Right ventricle myocardium superior (tissue), 1 donor: ENCODE measurements around the gene RASIP1. TPM values are rescaled to one million over a fixed set of nuclear protein-coding genes. Genes with fewer than 3 reads are reported as not detected.
"Not testable (repeated sequence)": the region's sequence is repeated elsewhere in the genome, so short reads cannot be mapped to it uniquely, and the experiment has no call there.

Source experiments
- ATAC-seq: fragments of 200-7000 bp; cut with Tn5 transposase; one replicate; pipeline ENCODE4 v1.9.1; 2020; ENCODE audit warnings: mild to moderate bottlenecking; ENCODE audit not compliant: poor library complexity
- DNase-seq: peaks from one replicate; pipeline ENCODE4 v3.0.0-alpha.2; 2020
- intact Hi-C: fragments of 100-400 bp; cut with DNase I; formaldehyde crosslinking; loops from one replicate; pipeline ENCODE4 v1.11.2; 2022
- total RNA-seq: library from RNA; stranded (reverse); fragmentation: NEBNext Ultra II Directional; extraction: Animal tissue kit (Norgen Biotek cat#: 25700); gene quantifications from one replicate; pipeline ENCODE4 v1.2.1, GENCODE V29; 2021
- donor health status: DM: no; HTN: yes; CAD: no; lungs with severe emphysema.

The RASIP1 gene
- total RNA-seq, 1 donor from 2014 or later = 15.1 TPM

DNA sequence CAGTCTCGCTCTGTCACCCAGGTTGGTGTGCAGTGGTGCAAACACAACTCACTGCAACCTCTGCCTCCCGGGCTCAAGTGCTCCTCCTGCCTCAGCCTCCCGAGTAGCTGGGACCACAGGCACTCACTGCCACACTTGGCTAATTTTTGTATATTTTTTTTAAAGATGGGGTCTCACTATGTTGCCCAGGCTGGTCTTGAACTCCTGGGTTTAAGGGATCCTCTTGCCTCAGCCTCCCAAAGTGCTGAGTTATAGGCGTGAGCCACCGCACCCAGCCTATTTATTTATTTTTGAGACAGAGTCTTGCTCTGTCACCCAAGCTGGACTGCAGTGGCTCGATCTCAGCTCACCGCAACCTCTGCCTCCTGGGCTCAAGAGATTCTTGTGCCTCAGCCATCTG is 53.8 kb downstream of the RASIP1 start:
- intact Hi-C loops, ATAC-seq, DNase-seq: not testable (repeated sequence)

DNA sequence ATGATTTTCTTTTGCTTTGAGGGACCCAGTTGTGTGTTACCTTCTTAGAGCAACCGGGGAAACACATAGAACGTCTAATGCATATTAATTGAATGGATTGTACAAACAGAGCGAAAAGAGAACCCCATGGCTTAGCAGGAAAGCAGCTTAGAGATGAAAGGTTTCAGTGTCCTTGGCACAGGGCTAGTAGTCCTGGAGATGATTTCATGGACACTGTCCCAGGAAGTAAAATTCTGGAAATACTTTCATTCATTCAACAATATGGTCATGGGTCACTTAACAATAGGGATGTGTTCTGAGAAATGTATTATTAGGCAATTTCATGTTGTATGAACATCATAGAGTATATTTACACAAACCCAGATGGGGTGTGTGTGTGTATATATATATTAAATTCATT is 54.3 kb downstream of the RASIP1 start:
- intact Hi-C loops = no loop called here

DNA sequence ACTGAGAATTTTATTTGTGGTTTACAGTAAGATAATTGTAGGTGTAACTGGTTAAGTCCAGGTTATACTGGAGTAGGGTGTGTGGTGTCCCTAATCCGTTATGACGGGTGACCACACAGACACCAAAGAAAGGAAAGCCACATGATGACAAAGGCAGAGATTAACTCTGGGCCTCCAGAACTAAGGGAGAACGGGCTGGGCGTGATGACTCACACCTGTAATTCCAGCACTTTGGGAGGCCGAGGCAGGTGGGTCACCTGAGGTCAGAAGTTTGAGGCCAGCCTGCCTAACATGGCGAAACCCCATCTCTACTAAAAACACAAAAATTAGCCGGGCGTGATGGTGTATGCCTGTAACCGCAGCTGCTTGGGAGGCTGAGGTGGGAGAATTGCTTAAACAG is 54.8 kb downstream of the RASIP1 start:
- intact Hi-C loops = no loop called here
- DNase-seq = no peak
- ATAC-seq = no peak

More for the DNA sequence above, 54.3 kb downstream of the RASIP1 start:
- no peak for ATAC-seq
- no peak for DNase-seq

DNA sequence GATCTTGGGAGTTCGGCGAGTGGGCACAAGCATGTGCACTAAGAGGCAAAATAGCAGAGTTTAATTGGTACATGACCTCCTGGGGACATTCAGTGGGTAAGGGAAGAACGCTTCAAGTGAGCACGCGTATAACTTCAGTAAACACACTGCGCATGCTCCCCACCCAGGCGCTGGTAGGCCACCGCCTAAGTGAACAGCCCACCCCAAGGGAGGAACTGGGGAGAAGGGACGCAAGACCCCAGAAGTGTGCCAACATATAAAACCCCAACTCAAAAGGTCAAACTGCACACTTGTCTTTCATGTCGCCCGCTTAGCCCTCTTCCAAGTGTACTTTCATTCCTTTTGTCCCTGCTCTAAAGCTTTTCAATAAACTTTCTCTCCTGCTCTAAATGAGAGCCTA is 57.1 kb downstream of the RASIP1 start:
- peak; percentile 84 for ATAC-seq
- intact Hi-C loops = no loop called here
- DNase-seq = peak; percentile 83

DNA sequence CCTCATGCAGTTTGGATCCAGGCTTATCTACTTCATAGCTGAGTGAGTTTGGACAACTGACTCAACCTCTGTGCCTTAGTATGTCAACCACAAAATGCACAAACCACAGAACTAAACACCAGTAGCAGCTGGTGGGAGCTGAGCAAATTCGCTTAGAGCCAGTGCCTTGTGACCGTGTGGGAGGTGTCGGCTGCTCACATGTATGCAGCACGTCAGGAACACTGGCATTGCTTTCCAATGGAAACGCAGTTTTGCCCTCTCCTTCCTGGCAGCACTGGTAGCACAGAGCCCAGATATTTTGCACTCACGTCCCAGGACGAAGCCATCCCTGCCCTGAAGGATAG is 59.3 kb downstream of the RASIP1 start:
- ATAC-seq = no peak
- no peak for DNase-seq
- intact Hi-C loops = no loop called here

DNA sequence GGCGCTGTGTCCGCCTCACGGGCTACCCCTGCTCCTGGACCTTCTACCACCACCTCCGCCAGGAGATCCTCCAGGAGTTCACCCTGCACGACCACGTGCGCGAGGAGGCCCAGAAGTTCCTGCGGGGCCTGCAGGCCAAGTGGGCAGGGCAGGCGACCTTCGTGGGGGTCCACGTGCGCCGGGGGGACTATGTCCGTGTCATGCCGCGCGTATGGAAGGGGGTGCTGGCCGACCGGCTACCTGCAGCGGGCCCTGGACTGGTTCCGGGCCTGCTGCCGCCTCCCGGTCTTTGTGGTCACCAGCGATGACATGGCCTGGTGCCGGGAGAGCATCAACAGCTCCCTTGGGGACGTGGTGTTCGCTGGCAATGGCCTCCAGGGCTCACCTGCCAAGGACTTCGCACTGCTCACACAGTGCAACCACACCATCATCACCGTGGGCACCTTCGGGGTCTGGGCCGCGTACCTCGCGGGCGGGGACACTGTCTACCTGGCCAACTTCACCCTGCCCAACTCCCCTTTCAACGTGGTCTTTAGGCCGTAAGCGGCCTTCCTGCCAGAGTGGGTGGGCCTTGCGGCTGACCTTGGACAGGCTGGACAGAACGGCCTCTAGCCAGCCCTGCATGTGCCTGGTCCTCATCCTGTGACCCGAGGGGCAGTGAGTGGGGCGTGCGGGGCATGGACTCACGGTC is 59.8 kb downstream of the RASIP1 start:
- DNase-seq = no peak
- intact Hi-C loops = no loop called here
- ATAC-seq = no peak

DNA sequence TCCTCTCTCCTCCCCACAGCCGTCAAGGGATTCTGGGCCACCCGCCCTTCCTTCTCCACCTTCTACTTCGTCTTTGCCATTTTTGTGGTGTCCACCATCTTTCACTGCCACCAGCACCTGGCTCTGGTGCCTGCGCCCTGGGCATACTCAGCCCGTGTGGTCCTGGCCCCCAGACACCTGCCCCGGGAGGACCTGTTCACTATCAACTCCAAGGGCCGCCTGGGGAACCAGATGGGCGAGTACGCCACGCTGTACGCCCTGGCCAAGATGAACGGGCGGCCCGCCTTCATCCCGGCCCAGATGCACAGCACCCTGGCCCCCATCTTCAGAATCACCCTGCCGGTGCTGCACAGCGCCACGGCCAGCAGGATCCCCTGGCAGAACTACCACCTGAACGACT is 60.4 kb downstream of the RASIP1 start:
- intact Hi-C loops, ATAC-seq, DNase-seq: not testable (repeated sequence)

DNA sequence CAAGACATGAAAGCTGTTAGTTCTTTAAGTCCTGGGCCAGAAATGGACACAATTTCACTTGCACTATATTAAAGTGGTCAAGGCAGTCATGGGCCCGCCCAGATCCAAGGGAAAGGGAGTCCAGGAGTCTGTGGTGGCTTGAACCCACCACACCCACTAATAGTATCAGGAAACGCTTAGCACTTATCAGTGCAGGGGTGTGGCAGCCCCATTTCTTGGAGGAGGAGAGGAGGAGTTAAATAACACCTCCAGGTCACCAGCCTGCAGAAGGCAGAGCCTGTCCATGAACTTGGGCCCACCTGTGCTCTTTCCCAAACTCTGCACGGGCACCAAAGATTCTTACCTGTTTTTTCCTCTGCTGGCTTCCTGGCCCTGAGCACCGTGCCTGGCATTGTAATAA is 62.2 kb downstream of the RASIP1 start:
- DNase-seq (no peak), ATAC-seq (no peak)
- intact Hi-C loops = loop anchor here (5.0 to 10.0 kb wide), 2 partner anchors 59 to 107 kb away; no protein-coding TSS in a partner anchor

DNA sequence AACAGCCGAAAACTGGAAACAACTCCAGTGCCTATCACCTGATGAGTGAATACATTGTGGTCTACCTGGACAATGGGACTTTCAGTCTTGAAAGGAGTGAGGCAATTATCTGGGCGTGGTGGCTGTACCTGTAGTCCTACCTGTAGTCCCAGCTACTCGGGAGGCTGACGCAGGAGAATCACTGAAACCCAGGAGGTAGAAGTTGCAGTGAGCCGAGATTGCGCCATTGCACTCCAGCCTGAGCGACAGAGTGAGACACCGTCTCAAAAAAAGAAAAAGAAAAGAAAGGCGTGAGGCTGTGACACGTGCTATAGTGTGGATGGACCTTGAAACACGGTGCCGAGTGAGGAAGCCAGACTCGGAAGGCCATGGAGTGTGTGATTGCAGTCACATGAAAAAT is 63.5 kb downstream of the RASIP1 start:
- intact Hi-C loops = loop anchor here (5.0 to 10.0 kb wide), 2 partner anchors 60 to 108 kb away; no protein-coding TSS in a partner anchor
- DNase-seq (no peak), ATAC-seq (no peak)

DNA sequence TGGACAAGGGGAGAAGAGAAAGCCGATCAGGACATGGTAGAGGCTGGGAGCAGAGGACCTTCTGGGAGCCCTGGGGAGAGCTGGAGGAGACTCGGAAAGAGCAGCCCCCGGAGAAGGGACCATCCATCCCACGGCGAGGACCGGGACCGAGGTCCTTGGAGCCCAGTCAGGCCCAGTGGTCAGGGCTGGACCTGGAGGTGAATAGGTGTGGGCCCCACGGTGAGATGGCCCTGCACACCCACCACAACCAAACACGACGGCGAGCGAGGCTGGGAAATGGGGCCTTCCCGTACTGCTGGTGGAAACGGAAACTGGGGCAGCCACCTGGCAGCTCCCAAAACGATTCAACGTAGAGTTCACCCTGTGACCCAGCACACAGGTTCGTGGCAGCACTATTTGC is 63.9 kb downstream of the RASIP1 start:
- DNase-seq (no peak), ATAC-seq (no peak)
- intact Hi-C loops = loop anchor here (5.0 to 10.0 kb wide), 2 partner anchors 61 to 108 kb away; no protein-coding TSS in a partner anchor

DNA sequence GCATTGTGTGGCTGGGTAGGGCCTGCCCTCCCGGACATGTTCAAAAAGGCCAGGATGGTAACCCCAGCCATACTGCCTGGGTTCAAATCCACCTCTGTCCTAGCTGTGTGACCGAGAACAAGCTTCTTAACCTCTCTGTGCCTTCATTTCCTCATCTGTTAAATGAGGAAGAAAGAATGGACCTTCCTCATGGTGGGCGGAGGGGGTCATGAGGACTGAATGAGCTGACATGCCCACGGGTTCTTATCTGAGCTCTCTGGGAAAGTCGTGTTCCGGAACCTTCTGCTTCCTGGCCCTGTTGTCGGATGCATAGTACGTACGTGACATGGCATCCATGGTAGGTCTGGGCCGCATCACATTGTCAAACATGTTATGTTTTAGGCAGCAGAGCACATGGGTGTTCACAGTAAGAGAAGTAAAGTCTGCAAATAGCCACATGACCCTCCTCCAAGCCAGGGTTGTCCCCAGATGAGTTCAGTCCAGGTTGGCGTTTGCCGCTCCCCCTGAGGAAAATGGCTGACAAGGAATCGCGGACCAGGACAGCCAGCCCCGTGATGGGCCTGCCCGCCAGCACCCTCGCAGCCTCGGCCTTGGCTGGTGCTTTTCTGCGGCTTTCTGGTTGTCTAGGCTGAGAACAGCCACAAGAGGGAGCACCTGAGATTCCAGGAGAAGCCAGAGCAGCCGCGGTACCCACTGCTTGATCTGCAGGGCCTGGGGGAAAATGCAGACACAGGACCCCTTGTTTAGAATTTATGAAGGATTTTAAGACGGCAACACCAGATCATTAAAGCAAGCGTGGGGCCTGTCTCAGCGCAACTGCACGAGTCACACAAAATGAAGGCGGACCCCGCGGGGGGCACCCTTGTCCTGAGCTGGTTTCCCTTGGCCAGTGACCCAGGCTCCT is 65.2 kb downstream of the RASIP1 start:
- ATAC-seq (peak; percentile 88), DNase-seq (peak; percentile 82)
- intact Hi-C loops = loop anchor here (5.0 to 10.0 kb wide), 2 partner anchors 62 to 110 kb away; no protein-coding TSS in a partner anchor

DNA sequence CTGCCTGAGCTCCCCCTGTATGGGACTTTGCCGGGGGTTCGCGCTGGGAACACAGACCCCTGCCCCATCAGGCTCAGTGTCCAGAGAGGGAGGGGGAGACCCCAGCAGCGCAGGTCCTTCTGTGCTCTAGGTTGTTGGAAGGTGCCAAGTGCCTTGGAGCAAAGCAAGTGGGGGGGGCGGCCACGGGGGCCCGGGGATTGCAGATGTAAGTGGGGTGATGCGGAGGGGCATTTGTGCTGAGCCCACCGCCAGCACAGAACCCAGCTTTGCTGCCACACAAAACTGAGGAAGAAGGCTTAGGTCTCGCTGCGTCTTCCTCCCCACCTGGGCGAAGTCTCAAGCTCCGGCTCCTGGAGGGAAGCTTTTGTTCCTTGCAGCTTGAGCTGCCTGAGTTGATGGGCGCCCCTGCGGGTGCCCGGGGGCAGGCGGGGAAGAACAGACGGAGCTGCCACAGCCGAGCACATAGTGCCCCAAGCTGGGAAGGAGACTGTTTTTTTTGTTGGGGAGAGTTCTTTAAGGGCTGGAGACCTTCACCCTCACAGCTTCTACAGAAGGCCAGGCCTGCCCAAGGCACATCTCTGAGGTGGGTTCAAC is 66.1 kb downstream of the RASIP1 start:
- intact Hi-C loops = loop anchor here (10.0 kb wide), 1 partner anchor 110 kb away; no protein-coding TSS in a partner anchor
- no peak for DNase-seq
- ATAC-seq = no peak

DNA sequence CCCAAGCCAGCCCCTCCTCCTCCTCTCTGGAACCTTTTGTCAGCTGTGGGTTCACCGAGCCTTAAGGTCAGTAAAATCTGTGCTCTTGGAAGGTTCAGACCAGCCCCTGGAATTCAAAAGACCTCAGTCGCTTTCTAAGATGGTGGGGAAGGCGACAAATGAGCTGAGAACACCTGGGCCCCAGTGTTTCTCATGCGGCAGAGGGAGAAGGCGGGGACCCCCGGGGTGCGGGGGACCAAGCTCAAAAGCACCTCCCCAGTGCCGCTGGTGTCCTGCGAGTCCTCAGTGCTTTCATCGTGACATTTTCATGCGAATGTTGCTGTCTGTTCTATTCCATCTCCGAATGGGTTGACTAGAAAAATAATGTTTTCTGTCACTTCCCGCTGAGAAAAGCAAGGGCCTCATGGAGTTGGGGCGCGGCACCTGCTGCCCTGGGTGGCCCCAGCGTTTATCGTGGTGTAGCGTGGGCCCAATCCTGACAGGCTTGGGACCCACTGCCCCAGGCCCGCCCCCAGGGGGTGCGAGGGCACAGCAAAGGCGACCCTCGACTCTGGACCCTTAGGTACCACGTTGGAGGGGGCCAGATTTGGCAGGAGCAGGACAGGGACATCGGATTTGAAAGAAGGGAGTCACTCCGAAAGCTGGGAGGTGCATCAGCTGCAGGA is 66.8 kb downstream of the RASIP1 start:
- intact Hi-C loops = loop anchor here (10.0 kb wide), 1 partner anchor 111 kb away; no protein-coding TSS in a partner anchor
- no peak for DNase-seq
- ATAC-seq = no peak

DNA sequence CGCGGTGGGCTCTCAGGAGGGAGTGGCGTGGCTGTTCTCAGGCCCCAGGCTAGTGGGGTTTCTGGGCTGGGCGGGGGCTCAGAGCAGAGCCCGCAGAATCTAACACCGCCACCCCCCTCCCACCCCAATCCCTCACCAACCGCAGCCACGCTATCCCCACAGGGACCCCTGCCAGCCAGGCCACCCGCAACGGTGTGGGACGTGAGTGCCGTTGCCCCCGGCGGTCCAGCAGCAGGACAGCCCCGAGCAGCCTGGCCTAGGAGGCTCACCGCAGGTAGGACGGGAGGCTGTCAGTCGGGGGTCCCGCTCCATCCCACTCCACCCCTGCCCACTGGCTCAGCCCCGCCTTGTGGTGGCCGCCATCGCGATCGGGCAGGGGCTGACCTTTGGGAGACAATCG is 67.4 kb downstream of the RASIP1 start, which contains the start of gene NTN5:
NTN5 (minus strand) TSS at position 24 of the 400 bp plus-strand sequence. CDS start 2,031 bp downstream, outside the sequence.
- DNase-seq (no peak), ATAC-seq (no peak)
- intact Hi-C loops = loop anchor here (10.0 kb wide), 1 partner anchor 112 kb away; no protein-coding TSS in a partner anchor

DNA sequence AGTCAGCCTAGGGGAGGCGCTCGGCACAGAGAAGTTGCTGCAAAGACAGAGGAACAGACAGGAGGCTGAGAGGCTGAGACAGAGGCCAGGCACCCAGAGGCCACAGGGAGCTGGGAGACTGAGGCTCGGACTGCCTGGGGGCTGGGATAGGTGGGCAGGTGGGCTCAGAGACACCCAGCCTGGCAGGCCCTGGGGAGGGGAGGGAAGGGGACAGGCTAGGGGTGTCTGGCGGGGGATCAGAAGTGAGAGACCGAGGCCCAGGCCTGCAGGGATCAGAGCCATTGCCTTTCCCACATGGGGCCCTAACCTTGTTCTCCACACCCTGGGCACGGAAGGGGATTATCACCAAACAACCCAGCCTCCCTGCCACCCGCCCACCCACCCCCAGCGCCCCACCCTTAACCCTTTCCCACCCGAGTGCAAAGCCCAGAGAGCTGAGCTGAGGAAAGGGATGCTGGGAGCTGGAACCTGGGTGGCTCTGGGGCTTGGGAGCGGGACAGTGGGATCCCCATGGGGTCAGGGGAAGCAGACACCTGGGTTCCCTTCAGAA is 68.9 kb downstream of the RASIP1 start:
- ATAC-seq = no peak
- intact Hi-C loops = loop anchor here (10.0 kb wide), 1 partner anchor 113 kb away; no protein-coding TSS in a partner anchor
- DNase-seq = no peak

DNA sequence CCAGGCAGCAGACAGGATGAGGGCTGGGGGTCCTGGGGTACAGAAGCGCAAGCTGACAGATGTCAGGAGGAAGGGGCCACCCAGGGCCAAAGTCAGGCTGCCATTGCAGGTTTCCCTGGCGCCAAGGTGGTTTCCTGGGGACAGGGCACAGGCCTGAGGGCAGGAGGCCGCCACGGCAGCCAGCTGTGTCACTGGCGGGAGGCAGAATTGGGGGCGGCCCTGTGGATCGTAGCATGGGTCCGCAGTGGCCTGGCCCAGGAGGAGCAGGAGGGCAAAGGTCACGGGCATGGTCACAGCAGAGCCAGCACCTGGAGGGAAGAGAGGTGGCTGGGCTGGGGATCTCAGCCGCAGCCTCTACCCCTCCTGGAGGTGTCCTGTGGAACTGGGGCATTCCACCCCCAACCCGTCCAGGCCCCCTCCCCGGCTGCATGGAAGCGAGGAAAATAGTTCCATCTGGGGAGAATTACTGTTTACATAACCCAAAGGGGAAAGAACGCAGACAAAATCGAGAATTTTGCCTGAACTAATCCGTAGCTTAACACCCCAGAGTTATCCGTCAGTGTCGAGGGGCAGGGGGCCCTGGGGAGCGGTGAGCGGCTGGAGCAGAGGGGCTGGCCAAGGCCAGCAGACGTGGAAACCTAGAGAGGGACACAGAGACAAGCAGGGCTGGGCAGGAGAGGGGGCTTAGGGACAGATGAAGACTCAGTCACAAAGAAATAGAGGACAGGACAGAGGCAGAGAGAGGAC is 69.5 kb downstream of the RASIP1 start:
- DNase-seq = no peak

More for the DNA sequence above, 69.5 kb downstream of the RASIP1 start:
- intact Hi-C loops = loop anchor here (10.0 kb wide), 1 partner anchor 114 kb away; no protein-coding TSS in a partner anchor
- ATAC-seq = no peak
